HG03575 (cell line): Measurements from ENCODE around the gene TUSC1.

Experiments
- ATAC-seq: cut with Tn5 transposase; IDR thresholded peaks from one replicate; pipeline ENCODE4 v1.9.1; 2021; ENCODE audit not compliant: unreplicated experiment, insufficient number of reproducible peaks, low FRiP score; ENCODE audit errors: extremely low read depth

TUSC1 gene

GRCh38 chr9:25636026-25636425 lies 42.2 kb downstream of the TUSC1 start:
- ATAC-seq = no peak

DNA sequence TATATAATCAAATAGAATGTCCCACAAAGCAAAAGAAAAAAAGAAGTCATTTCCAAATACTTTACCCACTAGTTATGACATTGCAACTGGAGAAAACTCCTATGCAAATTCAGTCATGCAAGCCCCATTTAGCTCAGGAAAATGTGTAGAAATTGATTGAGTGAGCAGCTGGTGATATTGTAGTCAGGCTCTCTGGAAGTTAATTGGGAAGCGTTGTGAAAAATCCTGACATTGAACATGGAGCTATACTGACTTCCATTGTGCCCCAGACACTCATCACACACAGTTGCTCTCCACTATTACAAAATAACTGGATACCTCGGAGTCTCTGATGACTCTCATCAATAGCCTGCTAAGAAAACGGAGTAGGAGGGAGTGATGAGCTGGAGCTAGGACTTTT lies 49.0 kb downstream of the TUSC1 start:
- no peak for ATAC-seq
